ENCODE results near the gene GRK4.

- no peak for TF ChIP-seq EZH2phosphoT487 (conservative IDR thresholded peaks at IDR 0.05; ENCODE audit: low read length)
- TF ChIP-seq CTCF (IDR thresholded peaks at IDR 0.05; ENCODE audit: insufficient read depth, low read length, poor library complexity, severe bottlenecking) = no peak
These were observed 15.4 kb upstream of the GRK4 start for GRCh38 chr4:2947926-2948325.
